ENCODE measurements around the gene LPCAT2. TPM values are rescaled to one million over a fixed set of nuclear protein-coding genes. Genes with fewer than 3 reads are reported as not detected.
A peak's percentile ranks its signal among the peaks of the same experiment; 100 is the strongest.

Gene LPCAT2
- total and polyA plus RNA-seq, 2 of the 13 experiments (the other 11 are each of a cell fraction or from before 2014, with no cell fraction given): 9.9 to 17.6 TPM

- TF ChIP-seq ZNF503 (CRISPR knock-in tag; IDR thresholded peaks at IDR 0.05) (no peak), ZKSCAN1 (IDR thresholded peaks at IDR 0.05; ENCODE audit: low read length) (peak; percentile 56; the same call in 1 of the 2 replicates), ZNF235 (CRISPR knock-in tag; IDR thresholded peaks at IDR 0.05; ENCODE audit: borderline replicate concordance) (no peak; the same call in 1 of the 2 replicates), ZSCAN31 (CRISPR knock-in tag; IDR thresholded peaks at IDR 0.05; ENCODE audit: low read depth) (peak; percentile 62; the same call in 1 of the 2 replicates), BRD4 (CRISPR knock-in tag; IDR thresholded peaks at IDR 0.05) (no peak), ZFP37 (CRISPR knock-in tag; IDR thresholded peaks at IDR 0.05; ENCODE audit: borderline replicate concordance) (peak; percentile 68; the same call in 1 of the 2 replicates), ELF3 (CRISPR knock-in tag; IDR thresholded peaks at IDR 0.05) (peak; percentile 49; the same call in 1 of the 2 replicates), TBX2 (CRISPR knock-in tag; IDR thresholded peaks at IDR 0.05; ENCODE audit: borderline replicate concordance) (0 out of 2 replicates have a peak, but pooled peaks have one; percentile 19), ZNF205 (CRISPR knock-in tag; IDR thresholded peaks at IDR 0.05) (peak; percentile 69), RAD21 (CRISPR knock-in tag; IDR thresholded peaks at IDR 0.05) (peak; percentile 100), MIXL1 (CRISPR knock-in tag; IDR thresholded peaks at IDR 0.05) (peak; percentile 71; the same call in 1 of the 2 replicates), HDAC2 (CRISPR knock-in tag; IDR thresholded peaks at IDR 0.05) (peak; percentile 27; the same call in 1 of the 2 replicates), ZBTB49 (CRISPR knock-in tag; IDR thresholded peaks at IDR 0.05; ENCODE audit: borderline replicate concordance) (no peak), NKX3-1 (CRISPR knock-in tag; IDR thresholded peaks at IDR 0.05) (no peak), MYC (CRISPR knock-in tag; IDR thresholded peaks at IDR 0.05; ENCODE audit: borderline replicate concordance) (no peak)
- TF ChIP-seq, protein P1, sequence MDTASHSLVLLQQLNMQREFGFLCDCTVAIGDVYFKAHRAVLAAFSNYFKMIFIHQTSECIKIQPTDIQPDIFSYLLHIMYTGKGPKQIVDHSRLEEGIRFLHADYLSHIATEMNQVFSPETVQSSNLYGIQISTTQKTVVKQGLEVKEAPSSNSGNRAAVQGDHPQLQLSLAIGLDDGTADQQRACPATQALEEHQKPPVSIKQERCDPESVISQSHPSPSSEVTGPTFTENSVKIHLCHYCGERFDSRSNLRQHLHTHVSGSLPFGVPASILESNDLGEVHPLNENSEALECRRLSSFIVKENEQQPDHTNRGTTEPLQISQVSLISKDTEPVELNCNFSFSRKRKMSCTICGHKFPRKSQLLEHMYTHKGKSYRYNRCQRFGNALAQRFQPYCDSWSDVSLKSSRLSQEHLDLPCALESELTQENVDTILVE (CRISPR knock-in tag; IDR thresholded peaks at IDR 0.05): 0 out of 2 replicates have a peak, but pooled peaks have one; percentile 71
- TF ChIP-seq, protein P2, sequence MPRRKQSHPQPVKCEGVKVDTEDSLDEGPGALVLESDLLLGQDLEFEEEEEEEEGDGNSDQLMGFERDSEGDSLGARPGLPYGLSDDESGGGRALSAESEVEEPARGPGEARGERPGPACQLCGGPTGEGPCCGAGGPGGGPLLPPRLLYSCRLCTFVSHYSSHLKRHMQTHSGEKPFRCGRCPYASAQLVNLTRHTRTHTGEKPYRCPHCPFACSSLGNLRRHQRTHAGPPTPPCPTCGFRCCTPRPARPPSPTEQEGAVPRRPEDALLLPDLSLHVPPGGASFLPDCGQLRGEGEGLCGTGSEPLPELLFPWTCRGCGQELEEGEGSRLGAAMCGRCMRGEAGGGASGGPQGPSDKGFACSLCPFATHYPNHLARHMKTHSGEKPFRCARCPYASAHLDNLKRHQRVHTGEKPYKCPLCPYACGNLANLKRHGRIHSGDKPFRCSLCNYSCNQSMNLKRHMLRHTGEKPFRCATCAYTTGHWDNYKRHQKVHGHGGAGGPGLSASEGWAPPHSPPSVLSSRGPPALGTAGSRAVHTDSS (CRISPR knock-in tag; conservative IDR thresholded peaks at IDR 0.05): 0 out of 2 replicates have a peak, but pooled peaks have one; percentile 93
- TF ChIP-seq, protein P3, sequence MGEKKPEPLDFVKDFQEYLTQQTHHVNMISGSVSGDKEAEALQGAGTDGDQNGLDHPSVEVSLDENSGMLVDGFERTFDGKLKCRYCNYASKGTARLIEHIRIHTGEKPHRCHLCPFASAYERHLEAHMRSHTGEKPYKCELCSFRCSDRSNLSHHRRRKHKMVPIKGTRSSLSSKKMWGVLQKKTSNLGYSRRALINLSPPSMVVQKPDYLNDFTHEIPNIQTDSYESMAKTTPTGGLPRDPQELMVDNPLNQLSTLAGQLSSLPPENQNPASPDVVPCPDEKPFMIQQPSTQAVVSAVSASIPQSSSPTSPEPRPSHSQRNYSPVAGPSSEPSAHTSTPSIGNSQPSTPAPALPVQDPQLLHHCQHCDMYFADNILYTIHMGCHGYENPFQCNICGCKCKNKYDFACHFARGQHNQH (CRISPR knock-in tag; IDR thresholded peaks at IDR 0.05): peak; percentile 83; the same call in 1 of the 2 replicates
- TF ChIP-seq, protein P4, sequence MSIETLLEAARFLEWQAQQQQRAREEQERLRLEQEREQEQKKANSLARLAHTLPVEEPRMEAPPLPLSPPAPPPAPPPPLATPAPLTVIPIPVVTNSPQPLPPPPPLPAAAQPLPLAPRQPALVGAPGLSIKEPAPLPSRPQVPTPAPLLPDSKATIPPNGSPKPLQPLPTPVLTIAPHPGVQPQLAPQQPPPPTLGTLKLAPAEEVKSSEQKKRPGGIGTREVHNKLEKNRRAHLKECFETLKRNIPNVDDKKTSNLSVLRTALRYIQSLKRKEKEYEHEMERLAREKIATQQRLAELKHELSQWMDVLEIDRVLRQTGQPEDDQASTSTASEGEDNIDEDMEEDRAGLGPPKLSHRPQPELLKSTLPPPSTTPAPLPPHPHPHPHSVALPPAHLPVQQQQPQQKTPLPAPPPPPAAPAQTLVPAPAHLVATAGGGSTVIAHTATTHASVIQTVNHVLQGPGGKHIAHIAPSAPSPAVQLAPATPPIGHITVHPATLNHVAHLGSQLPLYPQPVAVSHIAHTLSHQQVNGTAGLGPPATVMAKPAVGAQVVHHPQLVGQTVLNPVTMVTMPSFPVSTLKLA (IDR thresholded peaks at IDR 0.05): peak; percentile 63
Measured at GRCh38 chr16:55465077-55465896, 43.6 kb upstream of the LPCAT2 start (continued).

All from HepG2 (cell line).